Activated CD4-positive, alpha-beta memory T cell treated with anti-CD3 and anti-CD28 coated beads for 36 hours (primary cell): ENCODE data around the gene AMACR. TPM values are rescaled to one million over a fixed set of nuclear protein-coding genes. Genes with fewer than 3 reads are reported as not detected.

Experiments
- CTCF ChIA-PET: fragments of 350-600 bp; sonication (Branson Sonifier 250); formaldehyde crosslinking; loops from one replicate; lab custom pipeline; 2021; ENCODE audit warnings: antibody characterized with exemption, inconsistent platforms; lab: Charles Lee
- POLR2A ChIA-PET: fragments of 350-600 bp; sonication (Branson Sonifier 250); formaldehyde crosslinking; loops from one replicate; lab custom pipeline; 2021; ENCODE audit warnings: antibody characterized with exemption; lab: Charles Lee
- DNase-seq: peaks from one replicate; pipeline ENCODE4 v3.0.0-alpha.2; 2020
- H3K27ac Mint-ChIP-seq: one replicate; pipeline ENCODE4 v1.8.0; 2021; ENCODE audit warnings: mixed read lengths
- H3K27me3 Mint-ChIP-seq: one replicate; pipeline ENCODE4 v1.8.0; 2021; ENCODE audit warnings: mixed read lengths
- H3K36me3 Mint-ChIP-seq: one replicate; pipeline ENCODE4 v1.8.0; 2021; ENCODE audit warnings: mixed read lengths
- H3K4me1 Mint-ChIP-seq: one replicate; pipeline ENCODE4 v1.8.0; 2021; ENCODE audit warnings: low read depth, mixed read lengths
- H3K4me3 Mint-ChIP-seq: one replicate; pipeline ENCODE4 v1.8.0; 2021; ENCODE audit warnings: mild to moderate bottlenecking, mixed read lengths
- H3K9me3 Mint-ChIP-seq: one replicate; pipeline ENCODE4 v1.8.0; 2021; ENCODE audit warnings: mixed read lengths
- intact Hi-C: fragments of 100-400 bp; cut with micrococcal nuclease; formaldehyde crosslinking; loops from one replicate; pipeline ENCODE4 v1.15.1; 2023
- total RNA-seq, 2 experiments: library from RNA; stranded (reverse); gene quantifications; one replicate each; pipeline ENCODE4 v1.2.3, GENCODE V29; 2021

The AMACR gene
- total RNA-seq, 2 experiments from 2014 or later, result 11.5 TPM

DNA sequence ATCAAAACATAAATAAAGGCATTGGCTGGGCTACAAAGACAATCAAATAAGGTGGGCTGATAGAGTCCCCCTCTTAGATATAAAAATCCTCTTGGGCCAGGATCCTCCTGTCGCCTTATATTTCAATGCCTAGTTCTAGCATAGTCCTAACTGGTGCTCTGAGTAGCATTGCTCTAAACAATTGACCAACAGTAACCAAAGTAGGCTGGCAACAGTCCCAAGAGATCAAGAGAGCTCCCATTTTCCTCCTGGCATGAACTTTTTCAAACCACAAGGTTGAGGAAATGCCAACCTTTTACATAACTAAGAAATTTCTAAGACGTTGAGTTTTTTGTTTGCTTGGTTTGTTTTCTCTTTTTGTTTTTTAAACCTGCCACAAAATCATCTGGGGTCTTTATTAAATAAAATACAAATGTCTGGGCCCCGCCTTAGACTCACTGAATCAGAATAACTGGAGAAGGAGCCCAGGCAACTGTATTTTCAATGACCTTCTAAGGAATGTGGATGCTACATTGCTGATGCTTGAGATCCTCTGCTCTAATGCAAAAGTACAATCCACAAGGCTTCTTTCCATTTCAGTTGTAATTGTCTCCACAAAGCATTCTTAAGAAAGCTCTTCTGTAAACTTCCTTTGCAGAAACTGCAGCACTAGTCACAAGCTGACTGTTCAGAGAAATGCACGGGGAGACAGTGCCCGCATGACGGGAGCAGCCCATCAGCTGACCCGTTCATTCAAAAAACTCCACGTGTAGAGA lies 26.3 kb downstream of the AMACR start:
- ChIA-PET POLR2A (no interaction called here), CTCF (no interaction called here)
- intact Hi-C loops, result no loop called here

GRCh38 chr5:33980030-33980429 lies 27.8 kb downstream of the AMACR start:
- Mint-ChIP-seq H3K27ac (no peak overlapping the region), H3K4me3 (no peak overlapping the region), H3K27me3 (peaks cover 2% of the 10 kb centered on the region), H3K9me3 (no peaks in the 10 kb centered on the region), H3K4me1 (no peaks in the 10 kb centered on the region), H3K36me3 (no peaks in the 10 kb centered on the region)
- intact Hi-C loops, result no loop called here
- CTCF ChIA-PET, result no interaction called here
- POLR2A ChIA-PET, result interaction anchor here (0.6 kb wide), 1 partner anchor 400 kb away, joined by 4 read pairs; no protein-coding TSS in a partner anchor
- DNase-seq, result no peak

More for the DNA sequence above, 26.3 kb downstream of the AMACR start:
- H3K36me3 Mint-ChIP-seq, result no peaks in the 10 kb centered on the region
- no peaks in the 10 kb centered on the region for H3K9me3 Mint-ChIP-seq
- H3K4me1 Mint-ChIP-seq, result no peaks in the 10 kb centered on the region
- H3K27me3 Mint-ChIP-seq, result no peaks in the 10 kb centered on the region
- H3K4me3 Mint-ChIP-seq, result no peak overlapping the region
- no peak overlapping the region for H3K27ac Mint-ChIP-seq
- DNase-seq, result no peak

GRCh38 chr5:33978306-33978705 lies 29.5 kb downstream of the AMACR start:
- no peaks in the 10 kb centered on the region for H3K36me3 Mint-ChIP-seq
- peaks cover 2% of the 10 kb centered on the region for H3K27me3 Mint-ChIP-seq
- no peaks in the 10 kb centered on the region for H3K9me3 Mint-ChIP-seq
- ChIA-PET POLR2A (no interaction called here), CTCF (interaction anchor here (1.1 kb wide), 1 partner anchor 8 kb away, joined by 3 read pairs; no protein-coding TSS in a partner anchor)
- intact Hi-C loops, result no loop called here
- H3K4me3 Mint-ChIP-seq, result no peak overlapping the region
- H3K27ac Mint-ChIP-seq, result no peak overlapping the region
- no peak for DNase-seq
- H3K4me1 Mint-ChIP-seq, result peaks cover 3% of the 10 kb centered on the region

DNA sequence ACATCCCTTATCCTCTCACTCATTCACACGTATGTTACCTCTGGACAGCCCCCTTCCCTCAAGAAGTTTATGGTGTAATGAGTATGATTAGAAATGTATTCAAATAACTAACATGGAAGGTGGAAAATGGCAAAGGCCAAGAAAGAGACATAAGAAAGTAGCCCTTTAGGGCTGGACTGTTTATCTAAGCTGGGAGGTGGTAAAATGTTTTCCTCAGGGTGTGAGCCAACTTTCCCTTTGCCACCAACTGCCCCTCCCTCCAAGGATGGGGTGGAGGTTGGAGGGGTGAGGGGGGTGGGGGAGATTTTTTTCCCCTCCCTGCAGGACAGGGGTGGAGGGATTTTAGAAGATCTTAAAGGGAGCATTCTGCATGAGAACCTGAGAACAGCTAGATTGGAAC lies 31.5 kb downstream of the AMACR start:
- H3K9me3 Mint-ChIP-seq, result no peaks in the 10 kb centered on the region
- intact Hi-C loops, result no loop called here
- H3K27ac Mint-ChIP-seq, result no peak overlapping the region
- CTCF ChIA-PET, result no interaction called here
- POLR2A ChIA-PET, result no interaction called here
- peaks cover 2% of the 10 kb centered on the region for H3K27me3 Mint-ChIP-seq
- no peaks in the 10 kb centered on the region for H3K36me3 Mint-ChIP-seq
- H3K4me3 Mint-ChIP-seq, result no peak overlapping the region
- peaks cover 7% of the 10 kb centered on the region for H3K4me1 Mint-ChIP-seq
- no peak for DNase-seq

GRCh38 chr5:33975852-33976251 lies 32.0 kb downstream of the AMACR start:
- ChIA-PET POLR2A (no interaction called here), CTCF (no interaction called here)
- no peak for DNase-seq
- intact Hi-C loops, result no loop called here
- H3K27ac Mint-ChIP-seq, result no peak overlapping the region
- H3K4me3 Mint-ChIP-seq, result no peak overlapping the region
- H3K27me3 Mint-ChIP-seq, result peaks cover 2% of the 10 kb centered on the region
- no peaks in the 10 kb centered on the region for H3K9me3 Mint-ChIP-seq
- H3K36me3 Mint-ChIP-seq, result no peaks in the 10 kb centered on the region
- peaks cover 7% of the 10 kb centered on the region for H3K4me1 Mint-ChIP-seq

DNA sequence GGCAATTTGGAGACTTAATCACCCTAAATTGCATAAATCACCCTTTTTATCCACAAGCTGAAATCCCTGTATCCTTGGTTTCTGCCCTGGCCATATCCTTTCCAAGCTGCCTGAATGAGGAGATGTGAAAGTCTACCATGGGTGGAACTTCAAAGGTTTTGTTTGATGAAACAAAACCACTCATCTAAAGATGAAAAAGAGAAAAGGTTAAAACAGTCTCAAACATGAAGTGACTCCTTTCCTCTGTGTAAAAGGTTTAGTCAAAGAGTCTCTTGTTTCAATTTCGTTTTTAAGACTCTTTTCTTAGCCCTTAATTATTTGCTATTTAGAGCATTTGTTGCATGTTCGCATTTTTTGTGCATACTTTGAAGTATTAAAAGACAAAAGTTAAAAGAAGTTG lies 34.6 kb downstream of the AMACR start:
- Mint-ChIP-seq H3K36me3 (no peaks in the 10 kb centered on the region), H3K27ac (no peak overlapping the region), H3K9me3 (no peaks in the 10 kb centered on the region), H3K4me3 (no peak overlapping the region), H3K4me1 (peaks cover 7% of the 10 kb centered on the region), H3K27me3 (peaks cover 2% of the 10 kb centered on the region)
- CTCF ChIA-PET, result no interaction called here
- intact Hi-C loops, result no loop called here
- no peak for DNase-seq
- POLR2A ChIA-PET, result no interaction called here

GRCh38 chr5:33969572-33970452 lies 38.0 kb downstream of the AMACR start:
- Mint-ChIP-seq H3K36me3 (no peaks in the 10 kb centered on the region), H3K9me3 (no peaks in the 10 kb centered on the region), H3K4me1 (peaks cover 14% of the 10 kb centered on the region), H3K27me3 (no peaks in the 10 kb centered on the region), H3K4me3 (no peak overlapping the region), H3K27ac (no peak overlapping the region)
- intact Hi-C loops, result loop anchor here (1.0 kb wide), 2 partner anchors 382 to 534 kb away; no protein-coding TSS in a partner anchor
- POLR2A ChIA-PET, result no interaction called here
- CTCF ChIA-PET, result interaction anchor here (0.9 to 2.9 kb wide), 13 partner anchors 9 to 534 kb away, joined by 3 to 14 read pairs (median 6); partner anchors contain the start of gene AMACR
- DNase-seq, result no peak

GRCh38 chr5:33968211-33969005 lies 39.4 kb downstream of the AMACR start:
- no peaks in the 10 kb centered on the region for H3K9me3 Mint-ChIP-seq
- no peaks in the 10 kb centered on the region for H3K27me3 Mint-ChIP-seq
- POLR2A ChIA-PET, result no interaction called here
- peaks cover 16% of the 10 kb centered on the region for H3K4me1 Mint-ChIP-seq
- DNase-seq, result no peak
- CTCF ChIA-PET, result interaction anchor here (1.0 to 2.9 kb wide), 5 partner anchors 33 to 533 kb away, joined by 4 to 14 read pairs (median 8); no protein-coding TSS in a partner anchor
- no peak overlapping the region for H3K4me3 Mint-ChIP-seq
- H3K36me3 Mint-ChIP-seq, result no peaks in the 10 kb centered on the region
- intact Hi-C loops, result loop anchor here (1.0 kb wide), 2 partner anchors 380 to 532 kb away; no protein-coding TSS in a partner anchor
- H3K27ac Mint-ChIP-seq, result no peak overlapping the region

DNA sequence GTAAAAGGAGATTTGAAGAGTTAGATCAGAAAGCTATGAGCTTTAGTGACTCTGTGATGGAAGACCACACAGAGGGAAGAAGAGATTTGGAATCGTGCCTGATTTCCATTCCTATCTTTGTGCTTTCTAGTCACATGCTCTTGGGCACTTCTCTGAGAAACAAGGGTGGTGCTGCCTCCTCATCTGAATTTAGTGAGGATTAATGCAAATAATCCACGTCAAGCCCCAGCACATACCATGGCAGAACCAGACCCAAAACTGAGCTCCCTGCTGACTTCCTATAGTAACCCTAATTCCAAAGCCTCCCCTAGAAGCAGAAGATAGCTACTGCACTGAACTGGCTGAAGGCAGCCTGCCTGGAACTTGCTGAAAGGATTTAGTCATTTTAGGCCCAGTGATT lies 41.0 kb downstream of the AMACR start:
- intact Hi-C loops, result no loop called here
- ChIA-PET POLR2A (no interaction called here), CTCF (interaction anchor here (0.8 kb wide), 1 partner anchor 32 kb away, joined by 5 read pairs; no protein-coding TSS in a partner anchor)
- no peak overlapping the region for H3K4me3 Mint-ChIP-seq
- H3K27ac Mint-ChIP-seq, result no peak overlapping the region
- no peaks in the 10 kb centered on the region for H3K9me3 Mint-ChIP-seq
- peaks cover 2% of the 10 kb centered on the region for H3K27me3 Mint-ChIP-seq
- H3K4me1 Mint-ChIP-seq, result peaks cover 10% of the 10 kb centered on the region
- no peak for DNase-seq
- H3K36me3 Mint-ChIP-seq, result no peaks in the 10 kb centered on the region

- H3K4me3 Mint-ChIP-seq, result no peak overlapping the region
- H3K9me3 Mint-ChIP-seq, result no peaks in the 10 kb centered on the region
- no peak overlapping the region for H3K27ac Mint-ChIP-seq
- no peak for DNase-seq
- intact Hi-C loops, result no loop called here
- no peaks in the 10 kb centered on the region for H3K36me3 Mint-ChIP-seq
- H3K4me1 Mint-ChIP-seq, result peaks cover 10% of the 10 kb centered on the region
- CTCF ChIA-PET, result interaction anchor here (1.9 kb wide), 1 partner anchor 501 kb away, joined by 4 read pairs; no protein-coding TSS in a partner anchor
- POLR2A ChIA-PET, result no interaction called here
- peaks cover 5% of the 10 kb centered on the region for H3K27me3 Mint-ChIP-seq
Observed at GRCh38 chr5:33964132-33964700, 43.6 kb downstream of the AMACR start.

- DNase-seq, result no peak
- Mint-ChIP-seq H3K4me1 (no peaks in the 10 kb centered on the region), H3K9me3 (peaks cover 4% of the 10 kb centered on the region), H3K27me3 (peaks cover 6% of the 10 kb centered on the region), H3K36me3 (no peaks in the 10 kb centered on the region), H3K4me3 (no peak overlapping the region), H3K27ac (no peak overlapping the region)
- intact Hi-C loops, result no loop called here
- ChIA-PET CTCF (interaction anchor here (0.7 kb wide), 1 partner anchor 23 kb away, joined by 3 read pairs; no protein-coding TSS in a partner anchor), POLR2A (no interaction called here)
Observed at GRCh38 chr5:33958176-33958575, 49.7 kb downstream of the AMACR start.
